IMR-90 (cell line): ENCODE results near the gene SPON1. TPM values are rescaled to one million over a fixed set of nuclear protein-coding genes. Genes with fewer than 3 reads are reported as not detected.

Source experiments
- ATAC-seq: fragments of 200-7000 bp; cut with Tn5 transposase; 2 replicates; pipeline ENCODE4 v1.9.1; 2020; ENCODE audit warnings: low read depth, mild to moderate bottlenecking, moderate library complexity
- BruUV-seq: library from RNA; stranded (reverse); fragments of 400-500 nt; replicated peaks from 2 replicates; lab custom pipeline; 2021; lab: Mats Ljungman, UMichigan
- CTCF ChIA-PET: fragments of 300-600 bp; formaldehyde crosslinking; extraction: SDS; loops from one replicate; lab custom pipeline; 2021; ENCODE audit warnings: antibody characterized with exemption; lab: Yijun Ruan, JAX
- POLR2A ChIA-PET: fragments of 300-600 bp; sonication (Branson Sonifier 250); formaldehyde crosslinking; loops from one replicate; lab custom pipeline; 2022; ENCODE audit warnings: antibody characterized with exemption; ENCODE audit not compliant: unreplicated experiment; lab: Charles Lee
- DNase-seq: peaks from one replicate; pipeline ENCODE4 v3.0.0; 2013
- H2AFZ ChIP-seq: replicated peaks from 2 replicates; pipeline ENCODE3; 2013; ENCODE audit warnings: low read length, mild to moderate bottlenecking; ENCODE audit not compliant: poor library complexity
- H2AK5ac ChIP-seq: 2 replicates; pipeline ENCODE4 v1.6.1; 2013; ENCODE audit warnings: low read depth, low read length, inconsistent platforms
- H2AK9ac ChIP-seq: replicated peaks from 2 replicates; pipeline ENCODE3; 2013; ENCODE audit warnings: mild to moderate bottlenecking, low read depth, low read length, moderate library complexity; ENCODE audit not compliant: poor library complexity
- H2BK120ac ChIP-seq: 2 replicates; pipeline ENCODE4 v1.6.1; 2013; ENCODE audit warnings: low read depth, low read length, inconsistent platforms
- H2BK15ac ChIP-seq: 3 replicates; pipeline ENCODE4 v1.6.1; 2013; ENCODE audit warnings: low read depth, low read length, inconsistent platforms
- H2BK20ac ChIP-seq: 2 replicates; pipeline ENCODE4 v1.6.1; 2013; ENCODE audit warnings: low read depth, mild to moderate bottlenecking, inconsistent platforms, low read length, moderate library complexity
- H2BK5ac ChIP-seq: 2 replicates; pipeline ENCODE4 v1.6.1; 2013; ENCODE audit warnings: mild to moderate bottlenecking, low read depth, low read length, inconsistent platforms; ENCODE audit not compliant: poor library complexity, severe bottlenecking
- H3K14ac ChIP-seq: replicated peaks from 2 replicates; pipeline ENCODE4 v1.6.1; 2013; ENCODE audit warnings: low read depth, low read length, inconsistent platforms
- H3K18ac ChIP-seq: 2 replicates; pipeline ENCODE4 v1.6.1; 2013; ENCODE audit warnings: low read depth, low read length, control low read depth
- H3K23ac ChIP-seq: 2 replicates; pipeline ENCODE4 v1.6.1; 2013; ENCODE audit warnings: low read depth, low read length, inconsistent platforms
- H3K27ac ChIP-seq: 2 replicates; pipeline ENCODE4 v1.5.1; 2013; ENCODE audit warnings: mild to moderate bottlenecking, control low read depth, low read length; ENCODE audit not compliant: insufficient read depth
- H3K27me3 ChIP-seq: 2 replicates; pipeline ENCODE4 v1.6.1; 2013; ENCODE audit warnings: low read length; ENCODE audit not compliant: control insufficient read depth, insufficient read depth
- H3K36me3 ChIP-seq: 2 replicates; pipeline ENCODE4 v1.6.1; 2013; ENCODE audit warnings: low read length, mixed read lengths; ENCODE audit not compliant: control insufficient read depth, insufficient read depth
- H3K4ac ChIP-seq: 2 replicates; pipeline ENCODE4 v1.6.1; 2013; ENCODE audit warnings: low read depth, low read length, inconsistent platforms
- H3K4me1 ChIP-seq: 2 replicates; pipeline ENCODE4 v1.6.1; 2013; ENCODE audit warnings: low read length, mixed read lengths; ENCODE audit not compliant: control insufficient read depth, insufficient read depth
- H3K4me2 ChIP-seq: 2 replicates; pipeline ENCODE4 v1.6.1; 2013; ENCODE audit warnings: low read depth, mild to moderate bottlenecking, control low read depth, low read length, moderate library complexity
- H3K4me3 ChIP-seq: 2 replicates; pipeline ENCODE4 v1.5.1; 2013; ENCODE audit warnings: low read depth, mild to moderate bottlenecking, control low read depth, low read length, moderate library complexity; ENCODE audit not compliant: insufficient read depth
- H3K56ac ChIP-seq: 2 replicates; pipeline ENCODE4 v1.6.1; 2013; ENCODE audit warnings: low read length, inconsistent platforms; ENCODE audit not compliant: insufficient read depth; ENCODE audit errors: extremely low read depth
- H3K79me1 ChIP-seq, 2 experiments: 2 replicates each; pipeline ENCODE4 v1.6.1; 2013; ENCODE audit warnings: low read length in 2 of 2, inconsistent platforms in 1 of 2, low read depth in 1 of 2
- H3K9ac ChIP-seq: 2 replicates; pipeline ENCODE4 v1.6.1; 2013; ENCODE audit warnings: low read depth, low read length, control low read depth
- H3K9me1 ChIP-seq: 2 replicates; pipeline ENCODE4 v1.6.1; 2013; ENCODE audit warnings: low read length, inconsistent platforms; ENCODE audit not compliant: insufficient read depth
- H3K9me3 ChIP-seq: 2 replicates; pipeline ENCODE4 v1.6.1; 2013; ENCODE audit warnings: low read length; ENCODE audit not compliant: control insufficient read depth, insufficient read depth
- H4K20me1 ChIP-seq: 2 replicates; pipeline ENCODE4 v1.6.1; 2013; ENCODE audit warnings: low read length, inconsistent platforms; ENCODE audit not compliant: insufficient read depth
- H4K5ac ChIP-seq: 2 replicates; pipeline ENCODE4 v1.6.1; 2013; ENCODE audit warnings: mild to moderate bottlenecking, low read depth, low read length, control low read depth
- H4K8ac ChIP-seq, 2 experiments: 2 replicates each; pipeline ENCODE4 v1.6.1; 2013; ENCODE audit warnings: low read depth in 2 of 2, low read length in 2 of 2, control low read depth in 1 of 2, inconsistent platforms in 1 of 2
- H4K91ac ChIP-seq: 2 replicates; pipeline ENCODE4 v1.6.1; 2013; ENCODE audit warnings: low read depth, low read length, inconsistent platforms; ENCODE audit not compliant: insufficient read depth
- BHLHE40 ChIP-seq: fragments of 150-350 bp; IDR thresholded peaks from 2 replicates; pipeline ENCODE4 v1.6.1; 2016; ENCODE audit warnings: mild to moderate bottlenecking, low read depth, low read length
- CEBPB ChIP-seq: IDR thresholded peaks from 2 replicates; pipeline ENCODE4 v1.6.1; 2012; ENCODE audit warnings: low read depth, low read length, improper control_type of control experiment
- ELK1 ChIP-seq: fragments of 150-350 bp; IDR thresholded peaks from 2 replicates; pipeline ENCODE4 v1.6.1; 2016; ENCODE audit warnings: low read depth, mild to moderate bottlenecking, low read length, moderate library complexity, borderline replicate concordance
- FOS ChIP-seq: fragments of 150-350 bp; IDR thresholded peaks from 2 replicates; pipeline ENCODE4 v1.6.1; 2016; ENCODE audit warnings: low read depth, low read length
- MAFK ChIP-seq: IDR thresholded peaks from 2 replicates; pipeline ENCODE4 v1.6.1; 2012; ENCODE audit warnings: low read depth, low read length, improper control_type of control experiment
- NFE2L2 ChIP-seq: fragments of 150-350 bp; IDR thresholded peaks from 2 replicates; pipeline ENCODE4 v1.6.1; 2016; ENCODE audit warnings: low read depth, mild to moderate bottlenecking, low read length
- RAD21 ChIP-seq: IDR thresholded peaks from 2 replicates; pipeline ENCODE4 v1.6.1; 2012; ENCODE audit warnings: low read length, improper control_type of control experiment
- RCOR1 ChIP-seq: IDR thresholded peaks from 2 replicates; pipeline ENCODE4 v1.6.1; 2012; ENCODE audit warnings: mild to moderate bottlenecking, low read length, improper control_type of control experiment; ENCODE audit not compliant: insufficient replicate concordance
- SMC3 ChIP-seq: fragments of 150-350 bp; IDR thresholded peaks from 2 replicates; pipeline ENCODE4 v1.6.1; 2016; ENCODE audit warnings: low read depth, mild to moderate bottlenecking, antibody characterized with exemption, low read length, moderate library complexity
- WGBS, 2 experiments: methylation state at CpG; one replicate each; pipeline versions ENCODE4 v1.1.5 to v1.1.7; 2013; ENCODE audit warnings: missing lambda C conversion rate in 2 of 2; ENCODE audit not compliant: insufficient read length in 1 of 2; ENCODE audit errors: extremely low coverage in 2 of 2; 5-methylcytosine and 5-hydroxymethylcytosine counted together
- dilution Hi-C: fragments of 300-500 bp; cut with HindIII; formaldehyde crosslinking; loops from one replicate; pipeline ENCODE4 v1.14.3; 2018; ENCODE audit warnings: low sequenced_read_pairs; ENCODE audit not compliant: unreplicated experiment
- in situ Hi-C: fragments of 300-500 bp; cut with MboI; formaldehyde crosslinking; loops from 3 replicates; pipeline ENCODE4 v1.14.3; 2019; ENCODE audit warnings: low sequenced_read_pairs, inconsistent platforms, mixed read lengths
- intact Hi-C: fragments of 100-400 bp; cut with micrococcal nuclease; formaldehyde crosslinking; loops from 2 replicates; pipeline ENCODE4 v1.10.0; 2022
- polyA plus RNA-seq, 3 experiments: library from polyadenylated mRNA; depleted of rRNA; stranded (reverse); fragments of >200 nt; gene quantifications; 2 replicates each; pipeline ENCODE4 v1.2.3, GENCODE V29; 2012; ENCODE audit warnings: low replicate concordance in 1 of 3
- total RNA-seq: library from RNA; depleted of rRNA; stranded (reverse); fragments of >200 nt; gene quantifications from 2 replicates; pipeline ENCODE4 v1.2.3, GENCODE V29; 2012
- TF ChIP-seq, protein P1 (sequence below): conservative IDR thresholded peaks from 2 replicates; pipeline ENCODE4 v1.5.1; 2012; ENCODE audit warnings: mild to moderate bottlenecking, low read depth, low read length, improper control_type of control experiment

The SPON1 gene
- total and polyA plus RNA-seq, 2 of the 4 experiments (the other 2 are of a cell fraction) = 0.62 to 0.72 TPM

DNA sequence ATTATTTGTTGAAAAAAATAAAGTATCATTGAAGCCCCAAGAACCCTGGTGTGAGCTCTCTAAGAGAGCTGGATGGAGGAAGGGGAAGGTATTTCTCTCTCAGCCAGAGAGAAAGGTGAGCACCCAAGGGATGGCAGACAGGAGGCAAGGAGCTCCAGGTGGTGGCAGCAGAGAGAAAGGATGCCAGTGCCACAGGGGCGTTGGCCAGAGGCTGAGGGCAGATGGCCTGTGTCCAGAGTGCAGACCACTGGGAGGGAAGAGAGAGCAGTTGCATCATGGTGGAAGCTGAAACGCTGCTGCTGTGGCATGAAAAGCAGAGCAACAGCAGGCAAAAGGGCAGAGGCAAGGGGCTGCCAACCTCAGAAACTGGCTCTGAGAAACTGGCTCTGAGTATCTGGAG lies 8.5 kb downstream of the SPON1 start:
- Histone ChIP-seq H4K91ac (no peak overlapping the region), H4K20me1 (no peaks in the 10 kb centered on the region), H3K36me3 (no peaks in the 10 kb centered on the region), H3K4me3 (no peak overlapping the region), H3K9me3 (no peaks in the 10 kb centered on the region), H3K9ac (no peak overlapping the region), H3K23ac (no peak overlapping the region), H3K4ac (no peak overlapping the region; the same call in 1 of the 2 replicates), H3K27me3 (peaks cover 29% of the 10 kb centered on the region), H4K8ac (no peak overlapping the region; a peak in 1 of 4 replicates), H3K27ac (no peak overlapping the region), H3K79me1 (no peaks in the 10 kb centered on the region), H2BK120ac (no peak overlapping the region), H2AK9ac (no peak overlapping the region), H3K56ac (no peak overlapping the region), H2BK20ac (no peak overlapping the region), H3K9me1 (0 out of 2 replicates have a peak, but pooled peaks cover 3% of the 10 kb centered on the region), H3K18ac (no peak overlapping the region), H3K4me2 (no peak overlapping the region), H3K14ac (no peak overlapping the region), H2AK5ac (peak overlapping the region; percentile 14; the same call in 1 of the 2 replicates), H4K5ac (no peak overlapping the region), H2BK5ac (no peak overlapping the region), H2AFZ (peak overlapping the region; percentile 60), H3K4me1 (peaks cover 2% of the 10 kb centered on the region; the same call in 1 of the 2 replicates), H2BK15ac (no peak overlapping the region)
- 13% methylated on average over 1 of the region's 2 CpGs; no CpG with 5 or more reads in 1 of the 2 experiments for WGBS, 2 experiments
- dilution Hi-C loops = no loop called here
- no peak for DNase-seq
- intact Hi-C loops = loop anchor here (5.0 kb wide), 1 partner anchor 176 kb away; no protein-coding TSS in a partner anchor
- ATAC-seq = peak; percentile 63
- ChIA-PET CTCF (interaction anchor here (0.7 to 0.9 kb wide), 5 partner anchors 21 to 177 kb away, joined by 3 to 5 read pairs (median 3); no protein-coding TSS in a partner anchor), POLR2A (interaction anchor here (0.6 kb wide), 1 partner anchor 9 kb away, joined by 5 read pairs; no protein-coding TSS in a partner anchor)
- TF ChIP-seq BHLHE40 = no peak
- no peak for TF ChIP-seq RCOR1
- TF ChIP-seq CEBPB = no peak
- TF ChIP-seq NFE2L2 = no peak
- TF ChIP-seq, protein P1, sequence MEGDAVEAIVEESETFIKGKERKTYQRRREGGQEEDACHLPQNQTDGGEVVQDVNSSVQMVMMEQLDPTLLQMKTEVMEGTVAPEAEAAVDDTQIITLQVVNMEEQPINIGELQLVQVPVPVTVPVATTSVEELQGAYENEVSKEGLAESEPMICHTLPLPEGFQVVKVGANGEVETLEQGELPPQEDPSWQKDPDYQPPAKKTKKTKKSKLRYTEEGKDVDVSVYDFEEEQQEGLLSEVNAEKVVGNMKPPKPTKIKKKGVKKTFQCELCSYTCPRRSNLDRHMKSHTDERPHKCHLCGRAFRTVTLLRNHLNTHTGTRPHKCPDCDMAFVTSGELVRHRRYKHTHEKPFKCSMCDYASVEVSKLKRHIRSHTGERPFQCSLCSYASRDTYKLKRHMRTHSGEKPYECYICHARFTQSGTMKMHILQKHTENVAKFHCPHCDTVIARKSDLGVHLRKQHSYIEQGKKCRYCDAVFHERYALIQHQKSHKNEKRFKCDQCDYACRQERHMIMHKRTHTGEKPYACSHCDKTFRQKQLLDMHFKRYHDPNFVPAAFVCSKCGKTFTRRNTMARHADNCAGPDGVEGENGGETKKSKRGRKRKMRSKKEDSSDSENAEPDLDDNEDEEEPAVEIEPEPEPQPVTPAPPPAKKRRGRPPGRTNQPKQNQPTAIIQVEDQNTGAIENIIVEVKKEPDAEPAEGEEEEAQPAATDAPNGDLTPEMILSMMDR = peak; percentile 40
- TF ChIP-seq FOS = no peak
- TF ChIP-seq ELK1 = no peak
- TF ChIP-seq SMC3 = peak; percentile 45
- TF ChIP-seq MAFK = no peak
- peak; percentile 53 for TF ChIP-seq RAD21
- in situ Hi-C loops = no loop called here
- BruUV-seq = no TSS peak
